Hematopoietic multipotent progenitor cell (in vitro differentiated cells): ENCODE data around the gene UBE4B. TPM values are rescaled to one million over a fixed set of nuclear protein-coding genes. Genes with fewer than 3 reads are reported as not detected.
"Not testable (repeated sequence)": the region's sequence is repeated elsewhere in the genome, so short reads cannot be mapped to it uniquely, and the experiment has no call there.

Experiments used
- DNase-seq, 3 donors: peaks; one replicate each; pipeline ENCODE4 v3.0.0-alpha.2; 2011 to 2015; ENCODE audit warnings: low read depth in 2 of 3, low spot score in 2 of 3
- total RNA-seq: library from RNA; depleted of rRNA; stranded (reverse); fragments of >200 nt; gene quantifications from one replicate; pipeline ENCODE4 v1.2.3, GENCODE V29; 2012

Gene UBE4B
- total RNA-seq, 1 donor = 38.5 TPM

DNA sequence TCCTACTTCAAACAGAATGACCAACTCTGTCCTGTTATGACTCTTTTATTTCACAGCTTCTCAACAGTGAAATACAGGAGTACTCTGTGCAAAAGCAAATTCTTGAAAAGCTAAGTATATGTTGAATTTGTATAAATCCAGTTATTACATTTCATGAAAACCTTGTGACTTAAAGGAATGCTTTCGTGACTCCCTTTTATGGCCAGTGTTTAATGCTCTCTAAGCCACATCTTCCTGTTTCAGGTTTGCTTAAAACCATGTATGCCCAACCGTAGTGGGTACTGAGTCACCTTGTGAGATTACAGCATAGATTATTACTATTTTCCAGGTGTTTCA, 137.4 kb downstream of the UBE4B start:
- no peak for DNase-seq

DNA sequence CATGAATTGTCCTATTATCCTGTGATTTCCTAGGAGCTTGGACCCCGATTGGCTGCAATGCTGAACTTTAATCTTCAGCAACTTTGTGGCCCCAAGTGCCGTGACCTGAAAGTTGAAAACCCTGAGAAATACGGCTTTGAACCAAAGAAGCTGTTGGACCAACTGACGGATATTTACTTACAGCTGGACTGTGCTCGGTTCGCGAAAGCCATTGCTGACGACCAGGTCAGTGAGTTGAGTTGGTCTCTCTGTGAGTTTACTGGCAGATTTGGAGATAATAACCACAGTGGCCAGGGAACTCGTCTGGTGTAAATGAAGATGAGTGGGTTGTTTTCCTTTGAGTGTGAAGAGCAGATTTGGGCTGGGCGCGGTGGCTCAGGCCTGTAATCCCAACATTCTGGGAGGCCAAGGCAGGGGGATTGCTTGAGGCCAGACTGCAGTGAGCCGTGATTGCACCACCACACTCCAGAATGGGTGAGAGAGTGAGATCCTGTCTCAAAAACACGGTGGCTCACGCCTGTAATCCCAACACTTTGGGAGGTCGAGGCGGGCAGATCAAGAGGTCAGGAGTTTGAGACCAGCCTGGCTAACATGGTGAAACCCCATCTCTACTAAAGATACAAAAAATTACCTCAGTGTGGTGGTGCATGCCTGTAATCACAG, 138.5 kb downstream of the UBE4B start:
- DNase-seq = no peak

DNA sequence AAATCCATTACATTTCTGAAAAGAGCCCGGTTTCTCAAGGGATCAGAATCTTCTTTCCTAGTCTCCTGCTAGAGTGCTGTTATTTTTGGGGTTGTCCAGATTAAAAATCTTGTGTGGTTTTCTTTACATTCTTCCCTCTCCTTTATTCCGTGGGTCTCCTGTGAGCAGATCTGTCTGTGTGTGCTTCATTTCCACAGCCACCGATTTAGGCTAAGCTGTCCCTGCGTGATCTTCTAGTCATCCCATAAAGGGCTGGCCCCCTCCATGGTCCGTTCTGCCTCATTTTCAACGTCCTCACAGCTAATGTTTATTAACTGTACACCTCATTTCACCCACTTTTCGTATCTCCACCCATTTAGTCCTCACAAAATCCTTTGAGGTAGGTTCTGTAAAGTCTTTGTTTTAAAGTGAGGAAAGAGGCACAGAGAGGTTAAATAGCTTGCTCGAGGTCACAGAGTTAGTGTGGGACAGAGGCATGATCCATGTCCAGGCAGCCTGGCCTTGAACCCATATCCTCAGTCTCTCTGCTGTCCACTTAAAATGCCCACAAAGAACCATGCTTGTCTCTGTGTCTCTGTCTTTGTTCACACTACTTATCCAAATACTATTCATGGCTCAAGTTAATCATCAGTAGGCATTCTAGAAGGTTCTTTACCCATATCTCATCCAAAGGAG, 139.4 kb downstream of the UBE4B start:
- no peak for DNase-seq

DNA sequence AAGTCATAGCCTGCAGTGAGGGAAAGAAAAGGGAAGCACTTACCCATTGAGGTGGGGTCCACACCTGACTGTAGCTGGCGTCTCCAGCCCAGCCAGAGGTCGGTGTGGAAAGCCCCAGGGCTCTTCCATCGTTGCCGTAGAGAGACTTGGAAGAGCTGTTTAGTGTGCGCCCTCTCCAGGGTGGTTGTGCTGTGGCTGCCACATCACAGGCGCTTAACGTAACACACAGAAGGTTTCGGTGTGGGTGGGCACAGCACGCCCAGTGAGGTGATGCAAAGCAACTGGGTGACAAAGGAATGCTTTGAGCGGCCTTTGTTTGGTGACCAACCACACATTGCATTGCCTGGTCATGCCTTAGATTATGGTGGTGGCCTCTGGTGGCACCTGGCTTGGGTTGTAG, 140.8 kb downstream of the UBE4B start:
- DNase-seq = no peak

DNA sequence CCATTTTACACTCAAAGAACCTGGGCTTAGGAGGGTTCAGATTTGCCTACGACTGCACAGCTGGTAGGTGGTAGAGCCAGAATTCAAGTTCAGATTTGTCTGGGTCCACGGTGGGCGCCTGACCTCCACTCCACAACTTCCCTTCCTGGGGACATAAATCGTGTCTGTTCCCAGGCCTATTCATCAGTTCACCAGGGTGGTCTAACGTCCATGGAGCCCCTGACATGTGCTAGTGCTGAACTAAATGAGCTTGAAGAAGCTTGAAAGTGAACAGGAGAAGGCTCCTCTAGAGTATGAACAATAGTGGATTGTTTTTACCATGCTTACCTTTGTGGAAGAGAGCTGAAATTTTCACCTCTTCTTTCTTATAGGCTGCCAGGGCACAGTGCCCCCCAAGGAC, 145.1 kb downstream of the UBE4B start:
- DNase-seq = no peak

DNA sequence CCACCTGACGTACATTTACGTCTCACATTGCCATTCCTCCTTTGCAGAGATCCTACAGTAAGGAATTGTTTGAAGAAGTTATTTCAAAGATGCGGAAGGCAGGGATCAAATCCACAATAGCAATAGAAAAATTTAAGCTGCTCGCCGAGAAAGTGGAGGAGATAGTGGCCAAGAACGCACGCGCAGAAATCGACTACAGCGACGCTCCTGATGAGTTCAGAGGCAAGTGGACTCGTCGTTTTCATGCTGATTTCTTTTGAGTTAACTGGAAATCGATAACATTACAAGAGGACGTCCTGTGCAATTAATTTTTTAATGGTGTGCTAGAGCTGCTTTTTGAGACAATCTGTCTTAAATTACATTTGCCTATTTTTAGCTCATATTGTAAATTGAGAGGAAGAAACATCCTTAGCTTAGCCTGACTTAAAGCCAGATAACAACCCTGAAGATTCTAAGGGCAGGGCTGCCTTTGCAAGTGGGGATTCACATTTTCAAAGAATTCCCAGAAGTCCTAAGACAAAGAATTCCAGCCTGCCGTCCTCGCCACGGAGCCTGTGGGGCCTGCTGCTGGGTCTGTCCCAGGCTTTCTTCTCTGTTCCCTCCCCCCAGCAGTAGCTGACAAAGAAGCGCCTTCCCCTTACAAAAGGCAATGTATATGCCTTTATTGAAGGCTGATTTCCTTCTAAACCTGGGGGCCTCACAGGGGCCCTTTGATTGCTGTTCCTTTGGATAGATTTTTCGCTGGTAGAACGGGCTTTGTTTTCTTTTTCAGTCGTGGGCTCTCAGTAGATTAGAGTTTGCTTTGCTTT, 146.0 kb downstream of the UBE4B start:
- no peak for DNase-seq

DNA sequence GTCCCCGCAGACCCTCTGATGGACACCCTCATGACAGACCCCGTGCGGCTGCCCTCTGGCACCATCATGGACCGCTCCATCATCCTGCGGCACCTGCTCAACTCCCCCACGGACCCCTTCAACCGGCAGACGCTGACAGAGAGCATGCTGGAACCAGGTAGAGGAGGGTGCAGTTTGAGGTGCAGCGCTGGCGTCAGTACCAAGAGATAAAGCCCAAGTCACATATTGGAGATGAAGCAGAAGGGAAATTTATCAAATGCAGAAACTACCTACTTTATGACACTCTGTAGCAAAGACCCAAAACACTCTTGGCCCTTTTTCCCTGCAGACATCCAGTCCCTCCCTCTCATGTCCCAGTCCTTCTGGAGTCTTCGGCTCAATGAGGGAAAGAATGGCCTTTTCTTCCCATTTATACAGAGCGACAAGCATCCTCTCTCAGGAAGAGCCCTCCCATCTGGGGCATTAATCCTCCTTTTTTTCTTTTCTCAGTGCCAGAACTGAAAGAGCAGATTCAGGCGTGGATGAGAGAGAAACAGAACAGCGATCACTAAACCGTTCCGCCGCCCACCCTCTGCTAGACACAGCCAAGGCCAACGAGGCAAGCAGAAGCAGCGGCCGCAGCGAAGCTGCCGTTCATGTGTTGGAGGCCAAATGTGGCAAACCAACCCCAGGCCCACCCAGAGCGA, 146.8 kb downstream of the UBE4B start:
- no peak for DNase-seq

DNA sequence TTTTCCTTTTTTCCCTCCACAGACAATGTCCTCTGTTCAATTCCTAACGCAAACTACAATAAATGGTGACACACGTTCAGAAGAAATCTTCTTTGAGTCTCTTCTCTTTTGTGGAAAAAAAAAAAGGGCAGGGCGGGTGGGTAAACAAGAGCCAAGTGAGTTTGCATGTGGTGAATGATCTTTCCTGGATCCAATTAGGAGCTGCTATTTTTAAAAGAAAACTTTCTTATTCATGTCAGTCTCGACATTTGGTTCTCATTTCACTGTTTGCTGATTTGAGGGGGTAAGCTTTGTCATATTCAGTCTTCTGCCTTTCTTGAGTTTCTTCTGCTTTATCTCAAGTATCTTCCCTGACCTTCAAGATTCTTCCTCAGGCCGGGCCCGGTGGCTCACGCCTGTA, 148.4 kb downstream of the UBE4B start:
- DNase-seq = no peak

DNA sequence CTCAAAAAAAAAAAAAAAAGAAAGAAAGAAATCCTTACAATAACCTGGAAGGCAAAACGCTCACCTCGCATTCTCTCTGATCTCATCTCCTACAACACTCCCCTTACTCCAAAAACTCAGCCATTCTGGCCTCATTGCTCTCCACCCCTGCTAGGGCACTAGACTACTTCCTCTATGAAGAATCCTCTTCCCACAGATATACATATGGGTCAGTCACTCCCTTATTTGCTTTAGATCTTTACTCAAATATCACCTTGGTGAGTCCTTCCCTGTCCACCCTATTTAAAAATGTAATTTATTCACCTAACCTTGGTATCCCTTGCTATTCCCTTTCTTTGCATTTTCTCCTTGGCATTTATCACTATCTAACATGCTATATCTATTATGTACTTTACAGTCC, 153.0 kb downstream of the UBE4B start:
- no peak for DNase-seq

DNA sequence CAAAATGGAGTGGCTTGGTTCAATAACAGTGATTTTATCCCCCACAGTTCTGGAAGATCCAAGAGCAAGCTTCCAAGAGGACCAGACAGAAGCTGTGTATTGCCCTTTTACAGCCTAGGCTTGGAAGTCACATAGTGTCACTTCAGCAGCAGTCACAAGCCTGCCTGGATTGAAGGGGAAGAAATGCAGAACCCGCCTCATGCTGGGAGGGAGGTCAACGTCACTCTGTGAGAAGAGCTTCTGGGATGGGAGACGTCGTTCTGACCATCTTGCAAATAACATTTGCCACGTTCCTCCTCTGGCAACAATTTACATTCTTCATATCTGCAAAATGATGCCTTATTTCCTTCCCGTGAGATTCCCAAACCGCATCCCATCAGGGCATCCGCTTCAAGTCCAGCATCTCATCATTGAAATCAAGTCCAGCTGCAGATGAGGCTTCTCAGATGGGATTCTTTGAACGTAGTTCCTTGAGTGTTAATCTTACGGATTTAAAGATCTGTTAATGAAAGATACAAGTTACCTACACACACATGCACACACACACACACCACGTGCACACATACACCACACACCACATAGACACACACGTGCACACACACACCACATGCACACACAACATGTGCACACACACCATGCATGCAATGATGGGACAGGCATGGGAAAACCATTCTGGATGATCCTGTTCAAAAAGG, 153.7 kb downstream of the UBE4B start:
- DNase-seq = no peak

DNA sequence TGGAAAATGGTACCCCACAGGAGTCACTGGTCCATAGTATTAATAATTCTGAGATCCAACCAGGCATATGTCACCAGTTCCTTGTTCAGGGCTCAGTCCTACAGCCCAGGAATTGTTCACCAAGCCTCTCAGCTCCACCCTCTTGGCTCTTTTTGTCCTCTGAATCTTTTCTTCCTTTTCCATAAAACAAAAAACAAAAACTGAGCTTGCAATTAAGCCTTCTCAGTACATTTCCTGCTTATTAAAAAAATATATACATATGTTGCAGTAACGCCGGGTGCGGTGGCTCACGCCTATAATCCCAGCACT, 154.2 kb downstream of the UBE4B start:
- no peak for DNase-seq

DNA sequence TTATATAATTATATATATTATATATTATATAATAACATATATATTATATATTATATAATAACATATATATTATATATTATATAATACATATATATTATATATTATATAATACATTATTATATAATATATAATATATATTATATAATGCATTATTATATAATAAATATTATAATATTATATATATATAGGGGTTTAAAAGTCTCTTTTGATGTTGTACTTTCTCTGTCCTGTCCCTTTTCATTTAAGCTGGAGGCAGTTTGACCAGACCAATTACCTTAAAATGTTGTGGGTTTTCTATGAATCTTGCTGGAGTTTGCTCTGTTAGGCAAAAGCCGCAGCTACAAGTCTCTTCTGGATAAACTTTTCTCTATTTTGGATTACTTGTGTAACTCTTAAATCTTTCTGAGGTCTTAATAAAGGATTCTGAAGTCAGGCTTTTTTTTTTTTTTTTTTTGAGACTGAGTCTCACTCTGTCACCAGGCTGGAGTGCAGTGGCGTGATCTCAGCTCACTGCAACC, 155.4 kb downstream of the UBE4B start:
- DNase-seq = no peak

DNA sequence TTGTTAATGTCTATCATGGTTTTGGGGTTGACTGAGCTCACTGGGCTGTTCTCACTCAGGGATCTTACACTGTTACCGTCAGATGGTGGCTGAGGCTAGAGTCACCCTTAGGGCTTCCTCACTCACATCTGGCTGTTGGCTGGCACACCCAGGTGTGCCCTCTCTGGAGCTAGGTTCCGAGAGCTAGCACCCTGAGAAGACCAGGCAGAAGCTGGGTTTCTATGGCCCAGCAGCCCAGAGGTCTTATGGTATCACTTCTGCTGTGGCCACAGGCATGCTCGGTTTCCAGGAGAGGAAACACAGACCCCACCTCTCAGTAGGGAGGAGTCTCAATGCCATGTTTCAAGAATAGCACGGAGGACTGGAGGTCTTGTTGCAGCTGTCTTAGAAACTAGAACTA, 156.9 kb downstream of the UBE4B start:
- no peak for DNase-seq

DNA sequence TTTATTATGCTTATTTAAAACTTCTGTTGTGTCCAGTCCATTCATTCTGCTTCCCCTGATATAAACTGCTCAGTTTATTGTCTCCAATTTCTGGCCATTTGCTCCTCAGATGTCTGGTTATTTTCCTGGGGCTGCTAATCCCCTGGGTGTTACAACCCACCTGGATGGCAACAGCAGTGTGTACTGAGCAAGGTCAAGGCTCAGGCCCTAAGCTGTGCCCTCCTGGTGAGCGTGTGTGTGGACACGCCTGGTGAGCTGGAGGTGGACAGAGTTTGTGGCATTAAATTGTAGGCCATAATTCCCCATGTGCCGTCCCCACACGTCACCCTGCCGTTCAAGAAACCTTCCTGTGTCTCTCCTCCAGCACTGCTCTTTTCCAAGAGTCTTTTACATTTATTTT, 159.5 kb downstream of the UBE4B start:
- DNase-seq = no peak

DNA sequence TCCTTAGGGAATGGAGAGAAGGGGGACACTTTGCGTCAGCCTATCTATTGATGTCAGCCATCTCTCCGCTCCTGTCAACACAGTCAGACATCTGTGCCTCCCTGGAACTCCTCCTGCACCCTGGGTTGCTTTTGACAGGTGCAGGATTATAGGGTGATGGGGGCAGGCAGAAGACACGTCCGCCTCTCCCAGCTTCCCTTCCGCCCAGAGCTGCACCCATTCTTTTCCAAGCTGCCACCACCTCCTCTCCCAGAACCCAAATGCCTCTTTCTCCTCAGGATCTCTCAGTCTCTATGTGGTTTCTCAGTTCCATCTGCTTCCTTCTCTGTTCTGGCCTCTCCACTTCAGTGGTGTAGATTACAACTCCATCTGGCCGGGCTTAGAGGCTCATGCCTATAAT, 160.5 kb downstream of the UBE4B start:
- no peak for DNase-seq

DNA sequence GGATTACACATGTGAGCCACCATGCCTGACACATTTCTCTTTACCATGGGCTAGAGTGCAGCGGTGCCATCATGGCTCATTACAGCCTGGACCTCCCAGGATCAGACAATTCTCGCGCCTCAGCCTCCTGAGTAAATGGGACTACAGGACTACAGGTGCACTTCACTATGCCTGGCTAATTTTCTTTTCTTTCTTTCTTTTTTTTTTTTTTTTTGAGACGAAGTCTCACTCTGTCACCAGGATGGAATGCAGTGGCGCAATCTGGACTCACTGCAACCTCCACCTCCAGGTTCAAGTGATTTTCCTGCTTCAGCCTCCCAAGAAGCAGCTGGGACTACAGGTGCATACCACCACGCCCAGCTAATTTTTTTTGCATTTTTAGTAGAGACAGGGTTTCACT, 162.8 kb downstream of the UBE4B start:
- DNase-seq = no peak

DNA sequence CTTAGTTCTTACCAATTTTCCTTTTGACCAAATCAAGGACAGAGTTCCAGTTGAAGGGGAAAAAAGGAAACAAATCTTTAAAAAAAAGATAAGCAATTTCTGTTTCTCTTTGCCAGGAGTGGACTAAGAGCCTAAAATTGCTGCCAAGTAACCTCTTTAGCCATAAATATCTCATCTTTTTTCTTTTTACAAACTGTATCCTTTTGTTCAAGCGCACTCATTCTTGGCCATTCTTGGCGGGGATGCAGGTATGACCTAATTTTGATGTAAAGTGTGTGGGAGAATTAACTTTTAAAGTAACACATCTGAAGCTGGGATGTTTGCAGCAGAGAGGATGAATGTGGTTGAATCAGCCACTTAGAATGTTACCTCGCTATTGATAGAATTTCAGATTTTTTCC, 164.2 kb downstream of the UBE4B start:
- no peak for DNase-seq

DNA sequence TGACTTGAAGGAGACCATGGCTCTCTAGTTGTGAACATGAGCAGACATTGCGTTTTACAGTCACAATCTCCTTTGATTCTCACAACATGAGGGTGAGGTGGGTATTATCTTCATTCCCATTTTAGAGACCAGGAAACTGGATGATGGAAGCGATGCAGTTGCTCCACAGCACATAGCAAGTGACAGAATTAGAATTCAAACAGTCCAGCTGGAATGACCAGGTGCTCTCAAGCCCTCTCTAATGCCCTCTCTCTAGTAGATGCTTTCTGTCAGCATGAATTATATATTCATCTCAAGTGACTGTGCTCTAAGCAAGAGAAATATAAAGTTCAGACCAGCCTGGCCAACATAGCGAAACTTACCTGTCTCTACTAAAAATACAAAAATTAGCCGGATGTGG, 167.9 kb downstream of the UBE4B start:
- no peak for DNase-seq

DNA sequence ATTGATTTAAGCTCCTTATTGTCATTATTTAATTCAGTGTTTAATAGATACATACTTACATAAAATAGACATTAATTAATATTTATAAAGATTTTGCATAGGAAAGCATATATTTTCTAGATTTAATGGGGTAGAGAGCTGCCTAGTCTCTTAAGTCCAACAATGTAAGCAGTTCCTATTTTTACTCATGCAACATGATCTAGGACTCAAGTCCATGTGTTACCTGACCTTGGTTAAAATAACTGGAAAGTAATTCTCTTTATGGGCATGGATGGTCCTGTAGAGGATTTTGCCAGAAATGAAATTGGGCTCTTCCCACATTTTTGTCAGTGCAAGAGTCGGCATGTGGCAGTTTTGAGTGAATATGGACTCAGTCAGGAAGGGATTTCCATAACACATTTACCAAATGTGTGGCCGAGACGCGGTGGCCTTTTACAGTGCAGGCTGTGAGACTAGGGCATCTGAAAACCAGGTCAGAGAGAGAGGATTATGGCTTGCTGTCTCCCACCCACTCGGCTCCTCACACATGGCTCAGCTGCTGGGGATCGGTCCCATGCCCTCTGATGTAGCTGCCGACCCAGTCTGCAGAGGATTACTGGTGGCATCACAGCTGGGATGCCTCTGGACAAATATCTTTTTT, 171.4 kb downstream of the UBE4B start:
- DNase-seq = no peak

DNA sequence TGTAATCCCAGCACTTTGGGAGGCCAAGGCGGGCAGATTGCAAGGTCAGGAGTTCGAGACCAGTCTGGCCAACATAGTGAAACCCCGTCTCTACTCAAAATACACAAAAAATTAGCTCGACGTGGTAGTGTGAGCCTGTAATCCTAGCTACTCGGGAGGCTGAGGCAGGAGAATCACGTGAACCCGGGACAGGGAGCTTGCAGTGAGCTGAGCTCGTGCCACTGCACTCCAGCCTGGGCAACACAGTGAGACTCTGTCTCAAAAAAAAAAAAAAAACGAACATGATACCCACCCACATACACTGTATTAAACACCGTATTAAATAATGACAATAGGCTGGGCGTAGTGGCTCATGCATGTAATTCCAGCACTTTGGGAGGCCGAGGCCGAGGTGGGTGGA, 172.4 kb downstream of the UBE4B start:
- not testable (repeated sequence) for DNase-seq
